Thoracic aorta (tissue), 2 donors: ENCODE results near the gene SGCG. TPM values are rescaled to one million over a fixed set of nuclear protein-coding genes. Genes with fewer than 3 reads are reported as not detected.
"Not testable (repeated sequence)": the region's sequence is repeated elsewhere in the genome, so short reads cannot be mapped to it uniquely, and the experiment has no call there.

Experiments
- ATAC-seq: fragments of 150-250 bp; one replicate; pipeline ENCODE4 v1.8.0; 2017; ENCODE audit warnings: low read depth; ENCODE audit not compliant: insufficient number of reproducible peaks, low FRiP score
- DNase-seq: peaks from one replicate; pipeline ENCODE4 v3.0.0-alpha.2; 2020; ENCODE audit warnings: low spot score
- H3K27ac ChIP-seq, 2 donors: fragments of 200-600 bp; sonication (generic); 1 replicate in 1 of 2; 2 replicates in 1 of 2; pipeline ENCODE4 v1.5.1; 2016; ENCODE audit warnings: mild to moderate bottlenecking in 2 of 2, moderate library complexity in 2 of 2
- H3K27me3 ChIP-seq: fragments of 200-600 bp; sonication (generic); replicated peaks from 2 replicates; pipeline ENCODE4 v1.6.0; 2016; ENCODE audit warnings: mild to moderate bottlenecking; ENCODE audit not compliant: insufficient read depth
- H3K36me3 ChIP-seq: fragments of 200-600 bp; sonication (generic); one replicate; pipeline ENCODE4 v1.5.1; 2016
- H3K4me1 ChIP-seq, 2 donors: fragments of 200-600 bp; sonication (generic); 1 replicate in 1 of 2; 2 replicates in 1 of 2; pipeline versions ENCODE4 v1.5.1 to v1.6.0; 2016; ENCODE audit warnings: low read depth in 2 of 2, mild to moderate bottlenecking in 1 of 2; ENCODE audit not compliant: control insufficient read depth in 1 of 2
- H3K4me3 ChIP-seq: fragments of 200-600 bp; sonication (generic); 2 replicates; pipeline ENCODE4 v1.5.1; 2016; ENCODE audit warnings: mild to moderate bottlenecking
- H3K9me3 ChIP-seq: fragments of 200-600 bp; sonication (generic); 2 replicates; pipeline ENCODE4 v1.5.1; 2016
- total RNA-seq, 2 donors: library from RNA; depleted of rRNA; stranded (reverse); fragments of >200 nt; gene quantifications; one replicate each; pipeline versions ENCODE4 v1.1.0 to v1.2.3, GENCODE V29; 2016
- TF ChIP-seq, protein P1 (sequence below): fragments of 200-600 bp; sonication (generic); IDR thresholded peaks from one replicate; pipeline ENCODE4 v1.5.1; 2019; ENCODE audit warnings: antibody characterized with exemption

Gene SGCG, protein sequence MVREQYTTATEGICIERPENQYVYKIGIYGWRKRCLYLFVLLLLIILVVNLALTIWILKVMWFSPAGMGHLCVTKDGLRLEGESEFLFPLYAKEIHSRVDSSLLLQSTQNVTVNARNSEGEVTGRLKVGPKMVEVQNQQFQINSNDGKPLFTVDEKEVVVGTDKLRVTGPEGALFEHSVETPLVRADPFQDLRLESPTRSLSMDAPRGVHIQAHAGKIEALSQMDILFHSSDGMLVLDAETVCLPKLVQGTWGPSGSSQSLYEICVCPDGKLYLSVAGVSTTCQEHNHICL
- 1 to 10 TPM; 2.0 to 3.4 TPM for total RNA-seq

DNA sequence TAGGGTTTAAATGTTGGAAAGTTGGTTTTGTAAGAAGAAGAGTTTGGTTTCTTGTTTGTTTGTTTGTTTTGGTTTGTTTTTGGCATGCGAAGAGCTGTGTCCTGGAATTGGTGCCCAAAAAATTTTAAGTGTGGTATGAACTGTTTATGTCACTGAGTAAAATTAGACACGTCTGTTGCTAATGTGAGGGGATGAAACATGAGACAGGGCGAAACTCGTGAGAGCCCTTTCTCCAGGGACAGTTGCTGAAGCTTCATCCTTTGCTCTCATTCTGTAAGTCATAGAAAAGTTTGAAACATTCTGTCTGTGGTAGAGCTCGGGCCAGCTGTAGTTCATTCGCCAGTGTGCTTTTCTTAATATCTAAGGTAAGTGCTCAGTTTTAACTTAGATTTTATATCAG is at the start of gene SGCG:
Gene SGCG (plus strand): TSS at position 269 of the 400 bp plus-strand sequence. CDS start 22,716 bp downstream, outside the sequence.
- H3K4me3 ChIP-seq, result no peak within 1 kb of the TSS
- no peak for DNase-seq
- no peaks in the 10 kb centered on the region for H3K27me3 ChIP-seq
- TF ChIP-seq, protein P1, sequence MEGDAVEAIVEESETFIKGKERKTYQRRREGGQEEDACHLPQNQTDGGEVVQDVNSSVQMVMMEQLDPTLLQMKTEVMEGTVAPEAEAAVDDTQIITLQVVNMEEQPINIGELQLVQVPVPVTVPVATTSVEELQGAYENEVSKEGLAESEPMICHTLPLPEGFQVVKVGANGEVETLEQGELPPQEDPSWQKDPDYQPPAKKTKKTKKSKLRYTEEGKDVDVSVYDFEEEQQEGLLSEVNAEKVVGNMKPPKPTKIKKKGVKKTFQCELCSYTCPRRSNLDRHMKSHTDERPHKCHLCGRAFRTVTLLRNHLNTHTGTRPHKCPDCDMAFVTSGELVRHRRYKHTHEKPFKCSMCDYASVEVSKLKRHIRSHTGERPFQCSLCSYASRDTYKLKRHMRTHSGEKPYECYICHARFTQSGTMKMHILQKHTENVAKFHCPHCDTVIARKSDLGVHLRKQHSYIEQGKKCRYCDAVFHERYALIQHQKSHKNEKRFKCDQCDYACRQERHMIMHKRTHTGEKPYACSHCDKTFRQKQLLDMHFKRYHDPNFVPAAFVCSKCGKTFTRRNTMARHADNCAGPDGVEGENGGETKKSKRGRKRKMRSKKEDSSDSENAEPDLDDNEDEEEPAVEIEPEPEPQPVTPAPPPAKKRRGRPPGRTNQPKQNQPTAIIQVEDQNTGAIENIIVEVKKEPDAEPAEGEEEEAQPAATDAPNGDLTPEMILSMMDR, result no peak
- H3K9me3 ChIP-seq, result no peaks in the 10 kb centered on the region
- ATAC-seq, result no peak
- H3K36me3 ChIP-seq, result no peaks in the 10 kb centered on the region
- H3K4me1 ChIP-seq, result no peaks in the 10 kb centered on the region
- no peak within 1 kb of the TSS for H3K27ac ChIP-seq

DNA sequence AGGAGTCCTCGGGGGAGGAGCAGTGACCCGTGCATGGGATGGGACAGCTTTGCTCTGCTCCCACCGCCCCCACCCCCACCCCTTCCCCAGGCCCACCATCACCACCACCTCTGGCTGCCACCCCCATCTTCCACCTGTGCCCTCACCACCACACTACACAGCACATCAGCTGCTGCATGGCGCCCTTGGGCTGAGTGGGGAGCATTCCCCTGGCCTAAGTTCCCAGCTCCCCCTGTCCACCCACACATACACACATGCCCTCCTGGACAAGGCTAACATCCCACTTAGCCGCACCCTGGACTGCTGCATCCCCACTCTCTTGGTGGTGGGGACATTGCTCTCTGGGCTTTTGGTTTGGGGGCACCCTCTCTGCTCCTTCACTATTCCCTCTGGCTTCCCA is 46.2 kb upstream of the SGCG start:
- TF ChIP-seq, protein P1, result no peak
- no peak for ATAC-seq
- no peak overlapping the region for H3K27ac ChIP-seq
- no peak for DNase-seq
- H3K4me3 ChIP-seq, result no peak overlapping the region
- no peaks in the 10 kb centered on the region for H3K27me3 ChIP-seq
- no peaks in the 10 kb centered on the region for H3K9me3 ChIP-seq
- H3K4me1 ChIP-seq, result no peaks in the 10 kb centered on the region
- no peaks in the 10 kb centered on the region for H3K36me3 ChIP-seq

DNA sequence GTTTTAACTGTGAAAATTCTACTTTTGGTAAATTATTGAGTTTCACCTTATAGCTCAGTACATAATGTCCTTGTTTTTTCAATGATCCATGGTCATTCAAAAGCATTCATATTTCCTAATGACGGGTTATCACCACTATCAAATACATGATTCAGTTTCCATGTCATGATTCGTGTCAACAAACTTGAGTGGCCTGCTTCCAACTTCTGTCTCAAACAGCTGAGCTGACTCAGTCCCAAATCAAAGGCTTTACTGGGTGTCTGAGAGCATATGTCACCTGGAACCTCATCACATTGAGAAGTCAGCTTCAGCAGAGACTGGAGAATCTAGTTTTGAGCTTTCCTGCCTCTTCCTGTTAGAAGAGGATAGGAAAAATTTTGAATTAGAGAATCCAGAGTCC is 40.3 kb upstream of the SGCG start:
- Histone ChIP-seq H3K36me3 (no peaks in the 10 kb centered on the region), H3K27ac (no peak overlapping the region), H3K27me3 (no peaks in the 10 kb centered on the region), H3K9me3 (no peaks in the 10 kb centered on the region), H3K4me3 (no peak overlapping the region), H3K4me1 (no peaks in the 10 kb centered on the region)
- DNase-seq (no peak), ATAC-seq (no peak)
- TF ChIP-seq, protein P1, result no peak

DNA sequence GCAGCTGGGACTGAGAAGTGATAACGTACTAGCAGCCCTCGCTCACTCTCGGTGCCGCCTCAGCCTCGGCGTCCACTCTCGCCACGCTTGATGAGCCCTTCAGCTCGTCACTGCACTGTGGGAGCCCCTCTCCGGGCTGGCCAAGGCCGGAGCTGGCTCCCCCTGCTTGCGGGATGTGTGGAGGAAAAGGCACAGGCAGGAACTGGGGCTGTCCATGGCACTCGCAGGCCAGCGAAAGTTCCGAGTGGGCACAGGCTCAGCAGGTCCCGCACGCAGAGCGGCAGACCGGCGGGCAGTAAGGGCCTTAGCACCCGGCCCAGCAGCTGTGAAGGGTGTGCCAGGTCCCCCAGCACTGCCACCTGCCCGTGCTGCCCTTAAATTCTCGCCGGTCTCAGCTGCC is 38.8 kb upstream of the SGCG start:
- no peak overlapping the region for H3K27ac ChIP-seq
- ATAC-seq (no peak), DNase-seq (no peak)
- H3K9me3 ChIP-seq, result no peaks in the 10 kb centered on the region
- no peak overlapping the region for H3K4me3 ChIP-seq
- H3K27me3 ChIP-seq, result no peaks in the 10 kb centered on the region
- TF ChIP-seq, protein P1, result no peak
- no peaks in the 10 kb centered on the region for H3K4me1 ChIP-seq
- no peaks in the 10 kb centered on the region for H3K36me3 ChIP-seq

DNA sequence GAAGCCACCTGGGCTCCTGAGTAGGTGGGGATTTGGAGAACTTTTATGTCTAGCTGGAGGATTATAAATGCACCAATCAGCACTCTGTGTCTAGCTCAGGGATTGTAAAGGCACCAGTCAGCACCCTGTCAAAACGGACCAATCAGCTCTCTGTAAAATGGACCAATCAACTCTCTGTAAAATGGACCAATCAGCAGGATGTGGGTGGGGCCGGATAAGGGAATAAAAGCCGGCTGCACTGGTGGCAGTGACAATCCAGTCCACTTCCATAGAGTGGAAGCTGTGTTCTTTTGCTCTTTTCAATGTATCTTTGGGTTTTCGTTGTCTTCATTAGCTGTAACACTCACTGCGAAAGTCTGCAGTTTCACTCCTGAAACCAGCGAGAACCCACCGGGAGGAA is 38.2 kb upstream of the SGCG start:
- not testable (repeated sequence) for H3K27ac ChIP-seq, H3K27me3 ChIP-seq, H3K36me3 ChIP-seq, DNase-seq, H3K4me3 ChIP-seq, ATAC-seq, H3K9me3 ChIP-seq, H3K4me1 ChIP-seq

DNA sequence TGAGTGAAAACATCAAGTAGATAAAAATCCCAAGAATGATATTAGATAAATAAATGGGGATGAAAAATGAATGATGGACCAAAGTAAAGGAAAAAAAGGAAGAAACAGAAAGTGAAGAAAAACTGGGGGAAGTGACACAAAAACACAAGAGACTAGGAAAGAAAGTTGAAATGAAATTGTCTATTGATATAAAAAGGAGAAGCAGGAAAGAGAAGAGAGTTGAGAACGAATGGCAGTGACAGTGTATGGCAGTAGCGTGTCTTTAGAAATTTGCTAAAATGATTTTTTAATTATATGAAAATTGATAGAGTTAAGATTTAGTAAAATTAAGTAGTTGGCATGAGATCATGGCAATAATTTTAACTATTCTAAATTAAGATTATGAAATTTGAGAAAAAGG is 36.3 kb upstream of the SGCG start:
- Histone ChIP-seq H3K4me3 (no peak overlapping the region), H3K4me1 (no peaks in the 10 kb centered on the region), H3K36me3 (no peaks in the 10 kb centered on the region), H3K27ac (no peak overlapping the region), H3K9me3 (no peaks in the 10 kb centered on the region), H3K27me3 (no peaks in the 10 kb centered on the region)
- DNase-seq (no peak), ATAC-seq (no peak)
- TF ChIP-seq, protein P1, result no peak
